ENCODE data around the gene BLOC1S5. TPM values are rescaled to one million over a fixed set of nuclear protein-coding genes. Genes with fewer than 3 reads are reported as not detected.

BLOC1S5 gene
- total and polyA plus RNA-seq, 2 of the 8 experiments (the other 6 are each of a cell fraction or from before 2014, with no cell fraction given), result 3.4 to 17.2 TPM

Other genes starting within 250 kb of the BLOC1S5 start
- gene TXNDC5, start 153.6 kb downstream of the BLOC1S5 start, total RNA-seq (2021; fragmentation: NEBNext Ultra II Directional; extraction: Animal tissue kit (Norgen Biotek cat#: 25700)), result 169 and 172 TPM in 2 replicates
- gene TXNDC5, start 153.6 kb downstream of the BLOC1S5 start, polyA plus RNA-seq (2011; rRNA removed), result 89.8 and 114 TPM in 2 replicates
- gene EEF1E1, start 38.2 kb upstream of the BLOC1S5 start, total RNA-seq (2021; fragmentation: NEBNext Ultra II Directional; extraction: Animal tissue kit (Norgen Biotek cat#: 25700)), result 96.8 and 97.2 TPM in 2 replicates
- gene EEF1E1, start 38.2 kb upstream of the BLOC1S5 start, polyA plus RNA-seq (2011; rRNA removed), result 62.0 and 112 TPM in 2 replicates